Kidney tubule cell (primary cell): ENCODE results near the gene RNF212.
A peak's percentile ranks its signal among the peaks of the same experiment; 100 is the strongest.

Experiments
- DNase-seq: peaks from one replicate; pipeline ENCODE4 v3.0.0-alpha.2; 2018; ENCODE audit warnings: low spot score

The RNF212 gene

DNA sequence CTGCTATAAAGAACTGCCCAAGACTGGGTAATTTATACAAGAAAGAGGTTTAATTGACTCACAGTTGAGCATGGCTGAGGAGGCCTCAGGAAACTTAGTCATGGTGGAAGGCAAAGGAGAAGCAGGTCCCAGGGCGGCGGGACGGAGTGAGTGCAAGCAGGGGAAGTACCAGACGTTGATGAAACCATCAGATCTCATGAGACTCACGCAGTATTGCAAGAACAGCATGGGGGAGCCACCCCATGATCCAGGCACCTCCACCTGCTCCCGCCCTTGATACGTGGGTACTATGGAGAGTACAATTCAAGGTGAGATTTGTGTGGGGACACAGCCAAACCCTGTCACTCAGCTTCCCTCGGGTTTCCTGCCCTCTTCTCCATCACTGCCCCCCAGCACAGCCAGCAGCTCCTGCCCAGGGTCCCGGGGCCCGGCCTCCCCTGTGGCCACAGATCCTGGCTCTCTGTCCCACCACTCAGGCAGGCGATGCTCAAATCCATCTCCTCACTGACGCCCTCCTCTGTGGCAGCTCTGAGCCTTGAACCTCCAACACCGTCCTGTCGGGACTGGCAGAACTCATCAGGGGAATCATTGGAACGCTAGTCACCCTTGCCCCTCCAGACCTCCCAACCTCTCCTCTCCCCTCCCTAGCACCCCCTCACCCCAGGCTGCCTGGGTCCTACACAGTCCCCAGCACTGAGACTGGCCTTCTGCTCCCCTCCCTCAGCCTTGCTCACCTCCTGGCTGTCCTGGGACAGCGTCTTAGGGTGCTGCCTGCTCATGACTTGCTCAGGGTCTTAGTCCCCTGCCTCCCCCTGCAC lies 64.4 kb downstream of the RNF212 start:
- no peak for DNase-seq

DNA sequence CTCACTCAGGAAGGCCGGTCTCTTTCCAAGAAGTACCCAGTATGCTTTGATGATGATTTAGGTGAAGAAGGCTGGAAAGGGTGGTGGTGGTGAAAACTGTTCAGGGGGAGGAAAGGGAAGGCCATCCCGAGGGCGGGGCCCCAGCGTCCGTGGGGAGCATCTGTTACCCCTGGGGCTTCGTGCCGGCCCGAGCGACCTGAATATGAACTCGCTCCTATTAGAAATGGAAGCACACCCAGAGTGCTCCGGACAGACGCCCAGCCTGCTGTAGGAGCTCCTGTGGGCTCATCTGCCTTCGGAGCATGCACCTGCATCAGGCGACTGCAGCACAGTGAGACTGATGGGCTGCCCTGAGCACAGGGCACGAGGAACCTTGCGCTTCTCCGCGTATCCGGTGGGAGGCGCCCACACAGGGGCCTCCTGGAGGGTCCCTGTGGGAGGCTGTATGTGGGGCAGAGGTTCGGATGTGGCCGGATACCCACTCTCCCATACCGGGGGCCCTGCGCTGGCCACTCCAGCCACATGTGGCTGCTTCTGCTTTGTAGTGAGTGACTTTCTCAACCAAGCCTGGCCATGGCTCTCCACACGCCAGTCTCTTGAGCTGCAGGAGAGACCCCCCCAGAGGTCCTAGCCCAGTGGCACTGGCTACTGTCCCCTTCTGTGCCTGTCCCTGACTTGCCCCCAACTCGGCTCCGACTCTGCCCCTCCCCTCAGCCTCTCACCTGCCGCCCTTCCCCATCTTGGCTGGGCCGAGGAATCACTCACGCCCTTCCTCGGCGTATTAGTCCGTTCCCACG lies 65.2 kb downstream of the RNF212 start:
- no peak for DNase-seq

DNA sequence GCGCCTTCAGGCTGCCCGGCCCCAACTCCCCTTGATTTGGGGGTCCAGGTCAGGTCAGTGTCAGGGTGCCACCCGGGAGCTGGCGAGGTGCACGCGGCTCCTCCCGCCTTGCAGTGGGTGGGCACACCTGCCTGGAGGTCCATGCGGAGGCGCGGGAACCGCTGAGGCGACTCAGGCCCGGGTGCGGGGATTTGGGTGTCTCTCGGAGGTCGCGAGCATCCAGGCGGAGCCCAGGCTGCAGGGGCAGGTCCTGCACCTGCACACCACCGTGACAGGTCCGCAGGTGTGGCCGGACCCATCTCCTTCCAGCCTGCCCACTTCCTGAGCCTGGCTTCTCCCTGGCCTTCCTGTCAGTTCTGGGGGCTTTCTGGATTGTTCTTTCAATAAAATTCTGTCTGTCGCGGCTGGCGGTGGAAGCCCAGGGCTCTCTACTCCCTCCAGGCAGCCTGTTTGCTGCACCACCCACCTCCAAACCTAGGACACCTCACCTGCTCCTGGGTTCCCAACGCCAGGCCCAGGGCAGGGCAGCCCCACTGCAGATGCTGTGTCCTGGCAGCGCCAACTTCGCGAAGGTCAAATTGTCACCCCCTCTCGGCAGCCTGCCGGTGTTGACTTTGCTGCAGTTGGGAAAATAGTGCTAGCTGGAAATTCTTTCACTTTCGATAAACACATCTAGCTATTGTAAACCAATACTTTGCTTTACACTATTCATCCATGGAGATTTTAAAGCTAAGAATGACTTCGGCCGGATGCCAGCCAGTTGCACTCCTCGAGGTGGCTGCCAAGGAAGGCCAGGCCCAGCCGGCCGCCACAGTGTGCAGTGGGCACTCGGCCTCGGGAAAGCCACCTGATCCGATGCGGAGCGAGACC lies 66.0 kb downstream of the RNF212 start:
- no peak for DNase-seq

DNA sequence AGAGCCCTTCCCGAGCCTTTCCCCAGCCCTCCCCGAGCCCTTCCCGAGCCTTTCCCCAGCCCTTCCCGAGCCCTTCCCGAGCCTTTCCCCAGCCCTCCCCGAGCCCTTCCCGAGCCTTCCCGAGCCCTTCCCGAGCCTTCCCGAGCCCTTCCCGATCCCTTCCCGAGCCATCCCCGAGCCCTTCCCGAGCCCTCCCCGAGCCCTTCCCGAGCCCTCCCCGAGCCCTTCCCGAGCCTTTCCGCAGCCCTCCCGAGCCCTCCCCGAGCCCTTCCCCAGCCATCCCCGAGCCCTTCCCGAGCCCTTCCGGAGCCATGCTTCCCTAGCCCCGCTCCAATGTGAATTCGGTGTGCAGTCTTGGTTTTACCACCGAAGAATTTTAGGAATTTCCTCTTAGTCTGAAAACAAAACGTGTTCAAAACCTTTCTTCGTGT lies 66.8 kb downstream of the RNF212 start:
- peak; percentile 84 for DNase-seq

DNA sequence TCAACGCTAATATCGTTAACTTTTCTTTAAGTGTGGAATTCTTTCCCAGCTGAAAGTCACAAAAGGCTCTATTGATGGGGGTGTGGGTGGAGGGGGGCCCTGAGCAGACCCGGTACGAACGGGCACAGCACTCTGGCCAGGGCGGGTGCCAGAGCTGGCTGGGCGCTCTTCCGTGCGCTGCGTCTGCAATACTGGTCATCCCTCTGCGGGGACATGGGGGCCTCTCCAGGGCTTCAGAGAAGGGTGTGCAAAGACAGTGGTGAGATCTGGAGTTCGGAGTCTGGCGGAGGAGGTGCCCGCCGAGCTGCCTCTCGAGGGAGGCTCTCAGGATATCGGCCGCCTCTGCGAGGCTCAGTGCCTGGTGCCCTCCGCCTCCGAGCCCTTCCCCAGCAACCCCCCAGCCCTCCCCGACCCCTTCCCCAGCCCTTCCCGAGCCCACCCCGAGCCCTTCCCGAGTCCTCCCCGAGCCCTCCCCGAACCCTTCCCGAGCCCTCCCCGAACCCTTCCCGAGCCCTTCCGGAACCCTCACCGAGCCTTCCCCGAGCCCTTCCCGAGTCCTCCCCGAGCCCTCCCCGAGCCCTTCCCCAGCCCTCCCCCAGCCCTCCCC lies 67.7 kb downstream of the RNF212 start:
- no peak for DNase-seq

DNA sequence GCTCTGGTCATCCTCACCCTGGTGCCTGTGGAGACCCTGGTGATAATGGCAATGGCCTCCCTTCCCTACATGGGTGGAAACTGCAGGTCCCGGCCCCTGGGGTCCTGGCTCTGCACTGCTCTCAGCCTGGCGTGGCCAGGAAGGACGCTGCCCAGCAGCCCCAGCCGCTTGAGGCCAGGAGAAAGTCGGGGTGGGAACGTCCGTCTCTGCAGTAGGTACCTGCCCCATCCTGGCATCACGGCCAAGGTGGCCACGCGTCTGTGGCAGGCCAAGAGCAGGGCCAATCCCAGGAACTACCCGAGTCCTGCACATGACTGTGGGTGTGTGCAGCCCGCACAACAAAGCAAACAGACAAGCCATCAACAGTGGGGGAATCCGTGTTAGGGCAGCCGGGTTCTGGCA lies 68.2 kb downstream of the RNF212 start:
- no peak for DNase-seq

DNA sequence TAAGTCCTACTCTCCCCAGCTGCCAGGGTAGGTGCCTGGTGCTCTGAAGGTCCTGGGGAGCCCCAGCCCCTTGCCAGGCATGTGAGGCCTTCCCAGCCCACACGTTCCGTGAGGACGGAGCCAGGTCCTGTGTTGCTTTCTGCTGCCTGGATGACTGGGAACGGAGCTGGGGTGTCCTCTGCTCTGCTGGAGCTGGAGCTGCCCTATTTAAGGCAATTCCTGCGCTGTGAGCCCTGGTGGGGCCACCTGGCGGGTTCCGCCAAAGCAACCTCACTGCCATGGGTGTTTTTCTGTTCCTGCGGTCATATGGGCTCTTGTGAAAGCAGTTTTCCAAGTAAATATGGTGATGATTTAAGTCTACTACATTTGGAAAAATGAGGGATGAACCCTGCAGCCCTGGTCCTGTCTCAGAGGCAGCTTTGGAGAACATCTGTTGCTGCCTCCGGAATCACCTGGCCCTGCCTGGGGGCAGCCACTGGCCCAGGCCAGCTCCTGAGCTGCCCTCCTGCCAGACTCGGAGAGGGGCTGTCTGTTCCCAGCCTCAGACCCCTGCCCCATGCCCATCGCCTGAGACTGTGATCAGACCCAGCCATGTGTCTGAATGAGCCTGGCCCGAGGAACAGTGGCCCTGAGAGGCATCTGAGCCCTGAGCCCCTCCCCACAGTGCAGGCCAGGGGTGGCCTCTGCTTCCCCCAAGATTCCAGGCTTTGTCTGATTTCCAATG lies 68.7 kb downstream of the RNF212 start:
- DNase-seq = no peak

DNA sequence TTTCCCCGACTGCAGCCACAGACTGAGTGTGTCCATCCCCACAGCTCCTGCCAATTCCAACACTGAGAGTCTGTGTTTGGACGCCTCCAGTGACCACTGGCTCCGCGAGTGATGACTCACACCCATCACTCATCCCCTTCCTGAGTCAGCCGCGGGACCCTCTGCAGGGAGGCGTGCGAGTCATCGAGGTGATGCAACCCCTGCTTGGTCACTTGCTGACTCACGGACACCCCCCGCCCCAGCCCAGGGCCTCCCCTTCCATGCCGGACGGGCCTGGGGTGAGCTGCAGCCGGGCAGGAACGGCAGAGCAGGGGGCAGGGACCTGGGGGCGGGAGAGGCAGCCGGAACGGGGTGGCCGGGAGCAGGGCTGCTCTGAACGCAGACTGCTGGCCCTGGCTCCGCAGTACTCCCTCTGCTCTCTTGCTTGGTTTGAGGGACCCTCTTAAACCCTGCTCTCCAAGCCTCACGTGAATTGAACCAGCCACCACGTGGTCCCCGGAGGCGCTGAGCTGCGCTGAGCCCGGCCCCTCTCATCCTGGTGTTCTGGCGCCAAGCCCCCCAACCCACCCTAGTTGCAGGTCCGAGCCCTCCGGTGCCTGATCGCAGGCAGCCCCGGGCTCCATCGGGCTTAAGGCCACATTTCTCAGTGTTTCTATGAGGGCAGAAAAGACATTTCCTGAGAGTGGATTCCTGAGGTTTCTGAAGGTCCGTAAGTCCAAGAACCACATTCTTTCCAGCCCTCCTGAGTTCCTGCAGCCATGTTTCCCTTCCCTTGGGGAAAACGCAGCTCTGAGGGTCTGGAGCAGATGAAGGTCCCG lies 69.5 kb downstream of the RNF212 start:
- peak; percentile 99 for DNase-seq

DNA sequence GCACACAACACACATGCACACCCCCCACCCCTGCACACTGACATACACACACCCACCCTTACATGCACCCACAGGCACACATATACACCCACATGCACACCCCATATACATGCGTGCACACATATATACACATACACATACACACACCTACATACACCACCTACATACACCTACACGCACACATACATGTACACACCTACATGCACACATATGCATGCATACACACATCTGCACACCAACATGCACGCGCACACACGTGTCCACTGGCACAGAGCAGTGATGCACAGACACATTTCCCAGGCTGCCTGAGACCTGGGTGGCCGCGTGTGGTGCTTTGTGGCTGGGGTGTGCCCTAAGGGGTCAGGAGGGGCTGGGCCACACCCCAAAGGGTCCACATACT lies 70.2 kb downstream of the RNF212 start:
- DNase-seq = no peak

DNA sequence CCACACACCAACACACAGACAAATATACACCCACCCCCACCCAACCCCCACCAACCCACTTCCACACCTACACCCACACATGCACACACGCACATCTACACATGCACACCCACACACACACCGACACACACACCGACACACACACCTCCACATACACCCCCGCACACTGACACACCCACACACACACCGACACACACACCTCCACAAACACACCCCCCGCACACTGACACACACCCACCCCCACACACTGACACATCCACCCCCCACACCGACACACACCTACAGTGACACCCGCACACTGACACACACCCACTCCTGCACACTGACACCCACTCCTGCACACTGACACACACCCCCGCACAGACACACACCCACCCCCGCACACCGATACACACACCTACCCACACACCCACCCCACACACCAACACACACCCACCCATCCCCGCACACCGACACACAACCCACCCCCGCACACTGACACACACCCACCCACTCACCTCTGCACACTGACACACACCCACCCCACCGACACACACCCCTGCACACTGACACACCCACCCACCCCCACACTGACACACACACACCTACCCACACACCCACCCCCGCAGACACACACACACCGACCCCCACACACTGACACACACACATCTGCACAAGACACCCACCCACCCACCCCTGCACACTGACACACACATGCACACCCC lies 70.9 kb downstream of the RNF212 start:
- DNase-seq = no peak

DNA sequence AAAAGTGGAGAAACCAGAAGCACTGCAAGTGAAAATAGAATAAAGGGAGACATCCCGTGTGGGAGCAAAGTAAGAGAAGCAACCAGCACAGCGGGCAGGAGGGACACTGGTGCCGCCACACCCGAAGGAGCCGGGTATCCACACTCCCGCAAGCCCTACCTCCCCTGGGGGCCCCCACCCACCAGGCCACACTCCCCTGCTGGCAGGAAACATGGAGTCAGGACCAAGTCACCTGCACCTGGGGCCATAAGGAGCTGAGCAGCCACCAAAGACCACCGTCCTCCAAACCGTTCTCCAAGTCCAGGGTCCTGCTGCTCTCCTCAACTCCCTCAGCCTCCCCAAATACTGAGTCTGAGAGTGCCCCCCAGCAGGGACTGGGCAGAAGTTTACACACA lies 71.4 kb downstream of the RNF212 start:
- DNase-seq = no peak

DNA sequence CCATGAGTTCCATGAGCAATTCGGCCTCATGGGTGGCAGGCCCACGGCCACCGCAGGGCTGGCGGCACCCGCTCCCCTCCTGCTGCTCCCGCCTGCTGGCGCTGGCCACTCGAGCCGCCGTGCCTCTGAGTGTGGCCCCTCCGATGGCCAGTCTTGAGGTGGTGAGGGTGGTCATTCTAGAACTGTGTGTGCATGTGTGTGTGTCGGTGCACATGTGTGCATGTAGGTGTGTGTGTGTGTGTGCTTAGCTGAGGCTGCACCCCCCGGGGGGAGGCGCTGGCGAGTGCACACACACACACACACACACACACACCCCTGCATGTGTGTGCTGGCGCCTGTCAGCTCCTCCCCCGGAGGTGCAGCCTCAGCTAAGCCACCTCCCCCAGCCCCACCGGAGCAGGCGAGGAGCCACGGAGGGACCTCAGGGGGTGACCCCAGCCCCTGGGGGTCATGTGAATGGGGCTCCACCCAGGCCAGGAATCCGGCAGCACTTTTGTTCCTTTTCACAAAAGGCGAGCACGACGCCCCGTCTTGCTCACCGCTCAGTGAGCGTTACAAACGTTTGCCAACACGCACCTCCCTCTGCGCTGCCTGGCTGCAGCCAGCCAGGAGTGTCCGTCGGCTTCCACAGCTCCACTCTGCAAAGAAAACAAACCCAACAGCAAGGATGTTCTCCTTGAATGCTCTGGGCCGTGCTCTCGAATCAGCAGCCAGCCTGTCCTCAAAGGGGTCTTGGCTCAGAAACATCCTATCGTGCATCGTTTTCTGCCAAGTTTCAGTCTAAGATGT lies 72.0 kb downstream of the RNF212 start:
- peak; percentile 81 for DNase-seq

DNA sequence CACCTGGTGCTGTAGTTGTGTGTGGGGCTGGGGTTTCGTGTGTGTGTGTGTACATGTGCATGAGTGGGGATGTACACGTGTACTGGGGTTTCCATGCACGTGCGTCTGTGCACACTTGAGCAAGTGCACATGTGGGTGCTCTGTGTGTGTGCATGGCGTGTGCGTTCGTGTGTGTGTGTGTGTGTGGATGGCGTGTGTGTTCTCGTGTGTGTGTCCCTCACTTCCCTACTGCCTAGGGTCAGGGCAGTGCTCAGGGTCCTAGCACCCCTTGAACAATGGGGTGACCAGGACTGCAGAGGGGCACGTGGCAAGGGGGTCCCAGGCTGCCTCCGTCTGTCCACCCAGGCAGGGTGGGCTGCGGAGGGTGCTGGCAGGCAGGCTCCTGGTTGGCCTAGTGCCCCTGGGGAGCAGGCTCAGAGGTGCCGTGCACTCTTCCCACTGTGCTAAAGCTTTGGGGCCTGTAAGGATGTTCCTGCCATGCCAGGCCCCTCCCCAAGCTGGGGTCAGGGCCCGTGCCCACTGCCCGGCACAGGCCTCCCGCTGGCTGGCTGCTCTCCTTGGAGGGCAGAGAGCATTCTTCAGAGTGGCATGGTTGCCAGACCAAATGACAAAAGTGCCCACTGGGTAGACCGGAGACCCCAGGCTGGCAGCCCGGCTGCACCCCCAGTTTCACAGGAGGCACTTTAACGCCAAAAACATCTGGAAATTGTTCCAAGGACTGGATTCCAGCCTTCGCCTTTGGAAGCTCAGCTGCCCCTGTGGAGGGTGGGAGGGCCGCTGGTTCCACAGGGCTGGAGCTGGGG lies 72.8 kb downstream of the RNF212 start:
- no peak for DNase-seq

DNA sequence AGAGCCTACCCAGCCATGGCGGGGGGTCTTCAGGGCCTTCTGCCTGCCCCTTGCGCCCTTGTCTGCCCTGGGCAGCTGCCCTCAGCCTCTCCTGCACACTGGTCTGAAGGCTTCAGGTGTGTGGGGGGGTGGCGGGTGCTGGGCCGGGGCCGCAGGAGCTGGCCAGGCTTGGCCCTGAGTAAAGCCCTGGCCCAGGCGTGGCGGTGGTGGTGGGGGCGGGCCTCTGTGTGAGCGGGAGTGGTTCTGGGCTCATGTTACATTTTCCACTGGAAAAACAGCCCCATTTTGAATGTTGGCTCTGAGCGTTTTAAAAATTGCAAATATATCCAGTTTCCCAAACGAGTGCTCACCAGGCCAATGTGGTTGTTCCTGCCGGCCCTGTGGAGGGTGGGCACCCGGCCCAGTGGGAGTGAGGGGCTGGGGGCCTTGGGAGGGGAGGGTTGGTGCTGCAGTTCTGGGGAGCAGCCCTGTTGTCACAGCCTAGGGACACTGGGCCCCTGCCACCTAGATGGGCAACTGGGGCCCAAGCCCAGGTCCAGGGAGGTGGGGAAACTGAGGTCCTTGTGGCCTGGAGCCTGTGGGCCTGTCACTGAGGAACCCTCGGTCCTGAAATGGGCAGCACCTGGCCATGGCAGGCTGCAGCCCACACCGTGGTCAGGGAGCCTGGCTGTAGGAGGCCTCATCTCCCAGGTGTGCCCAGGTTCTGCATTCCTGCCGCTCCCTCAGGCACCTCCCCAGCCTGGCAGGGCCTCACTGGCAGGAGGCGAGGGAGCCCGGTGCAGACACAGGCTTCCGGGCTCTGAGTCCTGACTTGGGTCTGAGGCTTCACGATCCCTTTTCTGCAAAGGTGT lies 73.6 kb downstream of the RNF212 start:
- DNase-seq = peak; percentile 54

DNA sequence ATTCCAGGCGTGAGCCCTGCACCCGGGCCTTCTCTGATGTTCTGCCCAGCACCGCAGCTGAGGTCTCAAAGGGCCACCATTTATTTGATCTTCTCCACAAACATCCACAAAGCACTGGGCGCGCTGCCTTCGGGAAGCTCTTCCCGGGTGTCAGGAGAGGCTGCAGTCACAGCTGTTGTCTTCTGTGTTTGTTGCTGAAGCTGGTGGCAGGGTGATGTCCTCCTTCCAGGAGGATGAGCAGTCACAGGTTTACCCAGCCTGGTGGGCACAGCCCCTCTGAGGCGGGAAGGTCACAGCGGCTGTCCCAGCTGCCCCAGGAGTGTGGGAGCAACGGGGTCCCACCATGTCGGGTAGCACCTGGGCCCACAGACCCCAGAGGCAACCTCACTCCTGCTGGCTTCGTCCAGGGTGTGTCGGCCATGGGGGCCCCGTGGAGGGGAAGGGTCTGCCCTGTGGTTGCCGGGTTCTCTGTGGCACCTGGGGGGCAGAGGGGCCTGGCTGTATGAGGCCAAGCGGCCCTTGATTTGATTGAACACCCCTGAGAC lies 74.3 kb downstream of the RNF212 start:
- no peak for DNase-seq

DNA sequence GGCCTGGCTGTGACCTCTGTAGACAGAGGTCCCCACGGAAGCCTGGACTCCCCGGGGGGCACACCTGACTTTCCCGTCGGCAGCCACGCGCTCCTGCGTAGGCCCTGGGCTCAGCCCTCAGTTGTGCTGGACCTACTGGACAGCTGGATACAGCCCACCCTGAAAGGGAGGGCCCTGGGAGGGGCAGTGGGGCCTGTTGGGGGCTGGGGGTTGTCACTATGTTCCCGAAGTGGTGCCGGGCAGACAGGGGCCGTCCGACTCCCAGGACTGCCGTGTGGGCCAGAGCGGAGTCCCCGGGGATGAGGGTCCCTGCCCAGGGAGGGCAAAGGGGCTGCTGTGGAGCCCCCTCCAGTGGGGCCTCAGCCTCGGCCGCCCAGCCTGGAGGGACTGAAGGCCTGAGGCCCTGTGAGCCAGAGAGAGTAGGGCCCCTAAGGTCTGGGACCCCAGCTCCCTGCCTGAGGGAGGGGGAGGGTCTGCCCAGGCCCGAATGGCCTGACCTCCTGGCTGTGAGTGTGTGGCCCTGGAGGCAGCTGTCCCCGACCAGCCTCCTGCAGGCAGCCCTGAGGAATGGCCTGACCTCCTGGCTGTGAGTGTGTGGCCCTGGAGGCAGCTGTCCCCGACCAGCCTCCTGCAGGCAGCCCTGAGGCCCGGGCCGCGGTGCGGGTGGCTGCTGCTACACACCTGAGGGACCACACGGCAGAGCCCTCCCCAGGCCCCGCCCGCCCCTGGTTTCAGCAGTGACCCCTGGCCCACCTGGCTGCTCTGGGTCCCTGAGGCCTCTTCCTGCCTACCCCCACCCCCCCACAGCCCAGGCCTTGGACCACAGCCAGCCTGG lies 76.2 kb downstream of the RNF212 start:
- no peak for DNase-seq
